Heart left ventricle (tissue), 16 donors: Measurements from ENCODE around the gene BDH2. TPM values are rescaled to one million over a fixed set of nuclear protein-coding genes. Genes with fewer than 3 reads are reported as not detected.

Source experiments
- ATAC-seq, 4 donors: fragments of 200-7000 bp; cut with Tn5 transposase; one replicate each; pipeline ENCODE4 v1.9.1; 2020 to 2022; ENCODE audit warnings: moderate library complexity in 4 of 4, mild to moderate bottlenecking in 3 of 4, moderate number of reproducible peaks in 1 of 4
- DNase-seq, 5 donors: peaks; one replicate each; pipeline ENCODE4 v3.0.0-alpha.2; 2020
- H3K27ac ChIP-seq, 12 donors: fragments of 200-600 bp; sonication (generic) in 4 of 12; one replicate each; pipeline versions ENCODE4 v1.5.0 to v1.8.0; 2016 to 2022; ENCODE audit warnings: mild to moderate bottlenecking in 2 of 12
- H3K27me3 ChIP-seq, 9 donors: fragments of 200-600 bp; sonication (generic) in 2 of 9; one replicate each; pipeline versions ENCODE4 v1.5.1 to v1.8.0; 2016 to 2022; ENCODE audit warnings: mild to moderate bottlenecking in 3 of 9
- H3K36me3 ChIP-seq, 9 donors: fragments of 200-600 bp; sonication (generic) in 2 of 9; one replicate each; pipeline versions ENCODE4 v1.5.0 to v1.8.0; 2018 to 2022; ENCODE audit warnings: mild to moderate bottlenecking in 2 of 9
- H3K4me1 ChIP-seq, 12 donors: fragments of 200-600 bp; sonication (generic) in 4 of 12; one replicate each; pipeline versions ENCODE4 v1.5.0 to v1.8.0; 2016 to 2022; ENCODE audit warnings: mild to moderate bottlenecking in 3 of 12
- H3K4me3 ChIP-seq, 12 donors: fragments of 200-600 bp; sonication (generic) in 4 of 12; one replicate each; pipeline versions ENCODE4 v1.5.0 to v1.8.0; 2017 to 2022; ENCODE audit warnings: mild to moderate bottlenecking in 9 of 12, moderate library complexity in 4 of 12
- H3K9me3 ChIP-seq, 12 donors: fragments of 200-600 bp; sonication (generic) in 4 of 12; one replicate each; pipeline versions ENCODE4 v1.5.0 to v1.8.0; 2016 to 2022; ENCODE audit warnings: mild to moderate bottlenecking in 1 of 12
- CTCF ChIP-seq, 12 donors: fragments of 200-600 bp; sonication (generic) in 4 of 12; IDR thresholded peaks; one replicate each; pipeline versions ENCODE4 v1.5.0 to v1.8.0; 2018 to 2022; ENCODE audit warnings: antibody characterized with exemption in 12 of 12, mild to moderate bottlenecking in 5 of 12
- POLR2A ChIP-seq, 2 donors: fragments of 450-650 bp; IDR thresholded peaks; one replicate each; pipeline ENCODE4 v1.6.1; 2017; ENCODE audit warnings: antibody characterized with exemption in 2 of 2, mild to moderate bottlenecking in 2 of 2, moderate library complexity in 2 of 2
- WGBS, 4 donors: extraction: QIAGEN DNeasy Blood & Tissue Kit in 2 of 4; methylation state at CpG; one replicate each; pipeline versions ENCODE4 v1.1.5 to v1.1.7; 2013 to 2018; 5-methylcytosine and 5-hydroxymethylcytosine counted together
- intact Hi-C, 10 donors: fragments of 100-400 bp; cut with DNase I; formaldehyde crosslinking; loops; one replicate each; pipeline versions ENCODE4 v1.11.1 to v1.14.2; 2022
- polyA plus RNA-seq, 2 donors: library from polyadenylated mRNA; stranded (reverse); fragments of 200-250 nt; gene quantifications; one replicate each; pipeline ENCODE4 v1.2.3, GENCODE V29; 2013
- total RNA-seq, 9 donors: library from RNA; depleted of rRNA in 2 of 9; stranded (reverse); fragments of >200 nt in 2 of 9; fragmentation: NEBNext Ultra II Directional in 3 of 9; extraction: Animal tissue kit (Norgen Biotek cat#: 25700) in 3 of 9; gene quantifications; one replicate each; pipeline versions ENCODE4 v1.1.0 to v1.2.4, GENCODE V29; 2016 to 2023
- donor health status: ischemic (EF 13 %, LVEDD 7.1; RV severe dilation, severe dysfunction).
- donor health status: healthy with polysubstance abuse.
- donor health status: DM: no; HTN: yes; CAD: no.
- donor health status: DM: no; HTN: no; CAD: no.
- donor health status: ischemic (EF 25% LVEDD 6.9; RV normal size, moderate dysfunction).
- donor health status: ischemic (EF 25% LVEDD 5.7; RV mildly dilated, moderate dysfunction).
- donor health status: healthy.
- donor health status: DM: yes; HTN: yes; CAD: no.
- donor health status: ischemic (EF 35%, LVEDD 5.7; RV mildly dilated, moderate dysfunction).
- donor health status: nonischemic (EF 11% LVEDD 7.7; RV severe dilation, severe dysfunction).
- donor health status: DM: yes; HTN: yes; CAD: no.
- donor health status: PGD.
- donor health status: ischemic (EF 29% LVEDD 5.4; RV normal size, mild dysfunction).
- donor health status: nonischemic (EF 23%, LVEDD 6.1; RV moderate dilation, normal function).

BDH2 gene
- total and polyA plus RNA-seq, 11 donors, result 20.3 to 38.0 (median 25.0) TPM

DNA sequence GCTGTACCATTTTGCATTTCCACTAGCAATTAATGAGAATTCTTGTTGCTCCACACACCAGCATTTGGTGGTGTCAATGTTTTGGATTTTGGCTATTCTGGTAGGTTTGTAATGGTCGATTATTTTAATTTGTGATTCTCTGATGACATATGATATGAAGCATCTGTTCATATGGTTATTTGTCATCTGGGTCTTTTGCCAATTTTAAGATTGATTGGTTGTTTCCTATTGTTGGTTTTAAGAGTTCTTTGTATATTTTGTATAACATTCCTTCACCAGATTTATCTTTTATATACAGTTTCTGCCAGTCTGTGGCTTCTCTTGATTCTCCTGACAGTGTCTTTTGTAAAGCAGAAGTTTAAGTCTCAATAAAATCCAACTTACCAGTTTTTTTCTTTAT lies 18.5 kb upstream of the BDH2 start:
- DNase-seq, result no peak
- Histone ChIP-seq H3K36me3 (no peaks in the 10 kb centered on the region), H3K27ac (no peak overlapping the region), H3K27me3 (no peaks in the 10 kb centered on the region), H3K9me3 (no peaks in the 10 kb centered on the region), H3K4me1 (no peaks in the 10 kb centered on the region), H3K4me3 (no peak overlapping the region)
- no peak for TF ChIP-seq CTCF (IDR thresholded peaks at IDR 0.05)
- TF ChIP-seq POLR2A (IDR thresholded peaks at IDR 0.05), result no peak
- intact Hi-C loops, result no loop called here
- ATAC-seq, result no peak
- WGBS, 4 donors, result 92 to 97% (median 94%) methylated on average over 1 of the region's 1 CpG

DNA sequence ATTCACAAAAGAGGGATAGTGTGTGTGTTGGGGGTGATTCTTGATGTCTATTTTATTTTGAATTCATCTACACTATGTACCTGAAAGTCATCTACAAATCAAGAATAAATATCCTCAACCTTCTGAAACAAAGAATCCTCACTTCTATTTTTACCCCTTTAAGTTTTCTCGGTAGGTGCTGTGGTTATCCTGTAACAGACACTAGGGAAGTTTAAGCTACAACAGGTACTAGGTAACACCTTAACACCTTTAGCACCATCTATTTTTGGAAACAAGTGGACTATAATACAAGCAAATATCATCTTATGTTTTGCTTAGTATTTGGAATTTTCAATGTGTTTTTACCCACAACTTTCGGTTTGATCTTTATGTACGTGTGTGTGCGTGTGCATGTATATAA lies 12.0 kb upstream of the BDH2 start:
- intact Hi-C loops, result no loop called here
- Histone ChIP-seq H3K4me1 (no peaks in the 10 kb centered on the region), H3K27ac (no peak overlapping the region), H3K4me3 (no peak overlapping the region), H3K9me3 (no peaks in the 10 kb centered on the region), H3K36me3 (no peaks in the 10 kb centered on the region), H3K27me3 (no peaks in the 10 kb centered on the region)
- DNase-seq (no peak), ATAC-seq (no peak)
- 88 to 96% (median 94%) methylated on average over 4 of the region's 4 CpGs for WGBS, 4 donors
- no peak for TF ChIP-seq CTCF (IDR thresholded peaks at IDR 0.05)
- no peak for TF ChIP-seq POLR2A (IDR thresholded peaks at IDR 0.05)

GRCh38 chr4:103108542-103108941 lies 8.9 kb upstream of the BDH2 start:
- Histone ChIP-seq H3K4me1 (no peaks in the 10 kb centered on the region), H3K27me3 (no peaks in the 10 kb centered on the region), H3K36me3 (no peaks in the 10 kb centered on the region), H3K4me3 (no peak overlapping the region), H3K27ac (no peak overlapping the region), H3K9me3 (no peaks in the 10 kb centered on the region)
- WGBS, 4 donors, result 92 to 94% (median 94%) methylated on average over 4 of the region's 4 CpGs
- TF ChIP-seq CTCF (IDR thresholded peaks at IDR 0.05), result no peak
- no peak for TF ChIP-seq POLR2A (IDR thresholded peaks at IDR 0.05)
- DNase-seq, result no peak
- no peak for ATAC-seq
- intact Hi-C loops, result loop anchor here in 1 of 10 donors (10.0 kb wide), 1 partner anchor 674 kb away; no protein-coding TSS in a partner anchor

- 93 to 97% (median 94%) methylated on average over 2 of the region's 2 CpGs for WGBS, 4 donors
- intact Hi-C loops, result loop anchor here in 1 of 10 donors (10.0 kb wide), 1 partner anchor 671 kb away; no protein-coding TSS in a partner anchor
- DNase-seq, result no peak
- H3K27me3 ChIP-seq, result no peaks in the 10 kb centered on the region
- no peak for ATAC-seq
- H3K36me3 ChIP-seq, result no peaks in the 10 kb centered on the region
- H3K4me1 ChIP-seq, result no peaks in the 10 kb centered on the region
- H3K27ac ChIP-seq, result no peak overlapping the region
- H3K9me3 ChIP-seq, result no peaks in the 10 kb centered on the region
- TF ChIP-seq POLR2A (IDR thresholded peaks at IDR 0.05) (no peak), CTCF (IDR thresholded peaks at IDR 0.05) (no peak)
- H3K4me3 ChIP-seq, result no peak overlapping the region
These were observed 6.1 kb upstream of the BDH2 start for GRCh38 chr4:103105558-103106356.
